Measurements from ENCODE around the gene C6orf120.
"Not testable (repeated sequence)": the region's sequence is repeated elsewhere in the genome, so short reads cannot be mapped to it uniquely, and the experiment has no call there.

Gene C6orf120

GRCh38 chr6:169692516-169692915, 9.4 kb upstream of the C6orf120 start:
- H3K4me3 ChIP-seq (ENCODE audit: low read depth, low read length): no peak overlapping the region
- DNase-seq (ENCODE audit: low read depth): no peak
- in situ Hi-C loops (cut with HindIII; ENCODE audit: low sequenced_read_pairs): no loop called here
- no peak for TF ChIP-seq CTCF (IDR thresholded peaks at IDR 0.05; ENCODE audit: low read depth, low read length, missing control alignments)

GRCh38 chr6:169695131-169695530, 6.8 kb upstream of the C6orf120 start:
- in situ Hi-C loops (cut with HindIII; ENCODE audit: low sequenced_read_pairs): no loop called here
- DNase-seq (ENCODE audit: low read depth): no peak
- no peak overlapping the region for H3K4me3 ChIP-seq (ENCODE audit: low read depth, low read length)
- TF ChIP-seq CTCF (IDR thresholded peaks at IDR 0.05; ENCODE audit: low read depth, low read length, missing control alignments): no peak

- in situ Hi-C loops (cut with HindIII; ENCODE audit: low sequenced_read_pairs); H3K4me3 ChIP-seq (ENCODE audit: low read depth, low read length); DNase-seq (ENCODE audit: low read depth): not testable (repeated sequence)
- peak; percentile 30 for TF ChIP-seq CTCF (IDR thresholded peaks at IDR 0.05; ENCODE audit: low read depth, low read length, missing control alignments)
Observed at GRCh38 chr6:169697115-169697514, 4.8 kb upstream of the C6orf120 start.

GRCh38 chr6:169700296-169700695, 1.6 kb upstream of the C6orf120 start:
- no peak for TF ChIP-seq CTCF (IDR thresholded peaks at IDR 0.05; ENCODE audit: low read depth, low read length, missing control alignments)
- in situ Hi-C loops (cut with HindIII; ENCODE audit: low sequenced_read_pairs): no loop called here
- DNase-seq (ENCODE audit: low read depth): no peak
- peak overlapping the region; percentile 92 for H3K4me3 ChIP-seq (ENCODE audit: low read depth, low read length)

- no peak for DNase-seq (ENCODE audit: low read depth)
- peak overlapping the region; percentile 92 for H3K4me3 ChIP-seq (ENCODE audit: low read depth, low read length)
- in situ Hi-C loops (cut with HindIII; ENCODE audit: low sequenced_read_pairs): no loop called here
- TF ChIP-seq CTCF (IDR thresholded peaks at IDR 0.05; ENCODE audit: low read depth, low read length, missing control alignments): no peak
Observed at GRCh38 chr6:169701311-169701953, 494 bp upstream of the C6orf120 start.

GRCh38 chr6:169702840-169703246, 917 bp downstream of the C6orf120 start:
- peak overlapping the region; percentile 92 for H3K4me3 ChIP-seq (ENCODE audit: low read depth, low read length)
- no peak for DNase-seq (ENCODE audit: low read depth)
- in situ Hi-C loops (cut with HindIII; ENCODE audit: low sequenced_read_pairs): no loop called here
- TF ChIP-seq CTCF (IDR thresholded peaks at IDR 0.05; ENCODE audit: low read depth, low read length, missing control alignments): no peak
